Heart left ventricle (tissue), 16 donors: Measurements from ENCODE around the gene RHBDL3. TPM values are rescaled to one million over a fixed set of nuclear protein-coding genes. Genes with fewer than 3 reads are reported as not detected.

Experiments
- ATAC-seq, 4 donors: fragments of 200-7000 bp; cut with Tn5 transposase; one replicate each; pipeline ENCODE4 v1.9.1; 2020 to 2022; ENCODE audit warnings: moderate library complexity in 4 of 4, mild to moderate bottlenecking in 3 of 4, moderate number of reproducible peaks in 1 of 4
- DNase-seq, 5 donors: peaks; one replicate each; pipeline ENCODE4 v3.0.0-alpha.2; 2020
- H3K27ac ChIP-seq, 12 donors: fragments of 200-600 bp; sonication (generic) in 4 of 12; one replicate each; pipeline versions ENCODE4 v1.5.0 to v1.8.0; 2016 to 2022; ENCODE audit warnings: mild to moderate bottlenecking in 2 of 12
- H3K27me3 ChIP-seq, 9 donors: fragments of 200-600 bp; sonication (generic) in 2 of 9; one replicate each; pipeline versions ENCODE4 v1.5.1 to v1.8.0; 2016 to 2022; ENCODE audit warnings: mild to moderate bottlenecking in 3 of 9
- H3K36me3 ChIP-seq, 9 donors: fragments of 200-600 bp; sonication (generic) in 2 of 9; one replicate each; pipeline versions ENCODE4 v1.5.0 to v1.8.0; 2018 to 2022; ENCODE audit warnings: mild to moderate bottlenecking in 2 of 9
- H3K4me1 ChIP-seq, 12 donors: fragments of 200-600 bp; sonication (generic) in 4 of 12; one replicate each; pipeline versions ENCODE4 v1.5.0 to v1.8.0; 2016 to 2022; ENCODE audit warnings: mild to moderate bottlenecking in 3 of 12
- H3K4me3 ChIP-seq, 12 donors: fragments of 200-600 bp; sonication (generic) in 4 of 12; one replicate each; pipeline versions ENCODE4 v1.5.0 to v1.8.0; 2017 to 2022; ENCODE audit warnings: mild to moderate bottlenecking in 9 of 12, moderate library complexity in 4 of 12
- H3K9me3 ChIP-seq, 12 donors: fragments of 200-600 bp; sonication (generic) in 4 of 12; one replicate each; pipeline versions ENCODE4 v1.5.0 to v1.8.0; 2016 to 2022; ENCODE audit warnings: mild to moderate bottlenecking in 1 of 12
- POLR2A ChIP-seq, 2 donors: fragments of 450-650 bp; IDR thresholded peaks; one replicate each; pipeline ENCODE4 v1.6.1; 2017; ENCODE audit warnings: antibody characterized with exemption in 2 of 2, mild to moderate bottlenecking in 2 of 2, moderate library complexity in 2 of 2
- WGBS, 4 donors: extraction: QIAGEN DNeasy Blood & Tissue Kit in 2 of 4; methylation state at CpG; one replicate each; pipeline versions ENCODE4 v1.1.5 to v1.1.7; 2013 to 2018; 5-methylcytosine and 5-hydroxymethylcytosine counted together
- intact Hi-C, 10 donors: fragments of 100-400 bp; cut with DNase I; formaldehyde crosslinking; loops; one replicate each; pipeline versions ENCODE4 v1.11.1 to v1.14.2; 2022
- polyA plus RNA-seq, 2 donors: library from polyadenylated mRNA; stranded (reverse); fragments of 200-250 nt; gene quantifications; one replicate each; pipeline ENCODE4 v1.2.3, GENCODE V29; 2013
- total RNA-seq, 9 donors: library from RNA; depleted of rRNA in 2 of 9; stranded (reverse); fragments of >200 nt in 2 of 9; fragmentation: NEBNext Ultra II Directional in 3 of 9; extraction: Animal tissue kit (Norgen Biotek cat#: 25700) in 3 of 9; gene quantifications; one replicate each; pipeline versions ENCODE4 v1.1.0 to v1.2.4, GENCODE V29; 2016 to 2023
- TF ChIP-seq, protein P1 (sequence below), 12 donors: fragments of 200-600 bp; sonication (generic) in 4 of 12; IDR thresholded peaks; one replicate each; pipeline versions ENCODE4 v1.5.0 to v1.8.0; 2018 to 2022; ENCODE audit warnings: antibody characterized with exemption in 12 of 12, mild to moderate bottlenecking in 5 of 12
- donor health status: ischemic (EF 13 %, LVEDD 7.1; RV severe dilation, severe dysfunction).
- donor health status: healthy with polysubstance abuse.
- donor health status: DM: no; HTN: yes; CAD: no.
- donor health status: DM: no; HTN: no; CAD: no.
- donor health status: ischemic (EF 25% LVEDD 6.9; RV normal size, moderate dysfunction).
- donor health status: ischemic (EF 25% LVEDD 5.7; RV mildly dilated, moderate dysfunction).
- donor health status: healthy.
- donor health status: DM: yes; HTN: yes; CAD: no.
- donor health status: ischemic (EF 35%, LVEDD 5.7; RV mildly dilated, moderate dysfunction).
- donor health status: nonischemic (EF 11% LVEDD 7.7; RV severe dilation, severe dysfunction).
- donor health status: DM: yes; HTN: yes; CAD: no.
- donor health status: PGD.
- donor health status: ischemic (EF 29% LVEDD 5.4; RV normal size, mild dysfunction).
- donor health status: nonischemic (EF 23%, LVEDD 6.1; RV moderate dilation, normal function).

Gene RHBDL3
- total and polyA plus RNA-seq, 11 donors = 0.05 to 4.8 (median 0.36) TPM

DNA sequence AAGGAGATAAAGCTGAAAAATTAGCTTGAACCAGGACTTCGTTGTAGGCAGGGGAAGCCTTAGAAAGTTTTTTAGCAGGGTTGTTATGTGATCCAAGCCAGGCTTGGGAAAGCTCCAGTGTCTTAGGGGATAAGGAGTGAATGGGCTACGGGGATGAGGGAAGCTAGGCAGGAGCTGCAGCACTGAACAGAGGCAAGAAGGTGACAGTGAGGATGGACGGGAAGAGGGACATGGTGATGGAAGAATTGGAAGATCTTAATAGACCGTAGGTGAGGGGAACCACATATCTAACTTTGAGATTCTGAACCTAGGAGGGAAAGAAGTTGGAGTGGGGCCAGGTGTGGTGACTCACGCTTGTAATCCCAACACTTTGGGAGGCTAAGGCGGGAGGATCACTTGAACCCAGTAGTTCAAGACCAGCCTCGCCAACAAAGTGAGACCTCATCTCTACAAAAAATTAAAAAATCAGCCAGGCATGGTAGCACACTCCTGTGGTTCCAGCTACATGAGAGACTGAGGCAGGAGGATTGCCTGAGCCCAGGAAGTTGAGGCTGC lies 3.2 kb downstream of the RHBDL3 start:
- WGBS, 4 donors = 76 to 83% (median 81%) methylated on average over 7 of the region's 7 CpGs
- intact Hi-C loops = loop anchor here in 1 of 10 donors (10.0 kb wide), 1 partner anchor 64 kb away; no protein-coding TSS in a partner anchor
- Histone ChIP-seq H3K4me1 (peaks cover 0 to 32% (median 16%) of the 10 kb centered on the region in 12 donors), H3K27ac (no peak overlapping the region), H3K9me3 (no peaks in the 10 kb centered on the region), H3K4me3 (no peak overlapping the region), H3K27me3 (peaks cover 0 to 62% (median 23%) of the 10 kb centered on the region in 9 donors), H3K36me3 (no peaks in the 10 kb centered on the region)
- TF ChIP-seq, protein P1, sequence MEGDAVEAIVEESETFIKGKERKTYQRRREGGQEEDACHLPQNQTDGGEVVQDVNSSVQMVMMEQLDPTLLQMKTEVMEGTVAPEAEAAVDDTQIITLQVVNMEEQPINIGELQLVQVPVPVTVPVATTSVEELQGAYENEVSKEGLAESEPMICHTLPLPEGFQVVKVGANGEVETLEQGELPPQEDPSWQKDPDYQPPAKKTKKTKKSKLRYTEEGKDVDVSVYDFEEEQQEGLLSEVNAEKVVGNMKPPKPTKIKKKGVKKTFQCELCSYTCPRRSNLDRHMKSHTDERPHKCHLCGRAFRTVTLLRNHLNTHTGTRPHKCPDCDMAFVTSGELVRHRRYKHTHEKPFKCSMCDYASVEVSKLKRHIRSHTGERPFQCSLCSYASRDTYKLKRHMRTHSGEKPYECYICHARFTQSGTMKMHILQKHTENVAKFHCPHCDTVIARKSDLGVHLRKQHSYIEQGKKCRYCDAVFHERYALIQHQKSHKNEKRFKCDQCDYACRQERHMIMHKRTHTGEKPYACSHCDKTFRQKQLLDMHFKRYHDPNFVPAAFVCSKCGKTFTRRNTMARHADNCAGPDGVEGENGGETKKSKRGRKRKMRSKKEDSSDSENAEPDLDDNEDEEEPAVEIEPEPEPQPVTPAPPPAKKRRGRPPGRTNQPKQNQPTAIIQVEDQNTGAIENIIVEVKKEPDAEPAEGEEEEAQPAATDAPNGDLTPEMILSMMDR (IDR thresholded peaks at IDR 0.05) = no peak
- TF ChIP-seq POLR2A (IDR thresholded peaks at IDR 0.05) = no peak
- ATAC-seq = no peak
- DNase-seq = no peak

DNA sequence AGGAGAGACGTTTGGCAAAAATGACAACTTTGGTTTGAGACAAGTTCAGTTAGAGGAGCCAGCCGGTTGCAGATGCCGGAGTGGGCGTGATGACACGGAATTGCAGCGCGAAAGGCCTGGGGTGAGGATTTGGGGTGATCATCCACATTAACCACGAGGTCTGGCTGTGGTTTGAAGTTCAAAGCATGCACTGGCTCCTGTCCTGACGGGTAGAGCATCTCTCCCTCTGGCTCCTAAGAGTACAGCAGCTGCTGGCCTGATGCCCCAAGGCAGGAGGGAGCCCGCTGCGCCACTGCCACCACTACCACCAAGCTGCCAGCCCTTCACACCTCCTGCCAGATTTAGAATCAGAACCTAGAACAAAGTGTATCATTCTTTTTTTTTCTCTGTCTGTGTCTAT lies 3.7 kb downstream of the RHBDL3 start:
- Histone ChIP-seq H3K4me1 (peaks cover 0 to 32% (median 16%) of the 10 kb centered on the region in 12 donors), H3K27ac (peak overlapping the region in 1 of 12 donors; percentile 25), H3K27me3 (peaks cover 0 to 56% (median 23%) of the 10 kb centered on the region in 9 donors), H3K36me3 (no peaks in the 10 kb centered on the region), H3K4me3 (no peak overlapping the region), H3K9me3 (no peaks in the 10 kb centered on the region)
- peak in 2 of 5 donors; percentile 54 to 77 for DNase-seq
- ATAC-seq = peak; percentile 80 to 89 (median 82)
- WGBS, 4 donors = 57 to 73% (median 59%) methylated on average over 11 of the region's 11 CpGs
- intact Hi-C loops = loop anchor here in 1 of 10 donors (10.0 kb wide), 1 partner anchor 65 kb away; no protein-coding TSS in a partner anchor
- TF ChIP-seq POLR2A (IDR thresholded peaks at IDR 0.05) = no peak
- TF ChIP-seq, protein P1 (IDR thresholded peaks at IDR 0.05) = no peak

DNA sequence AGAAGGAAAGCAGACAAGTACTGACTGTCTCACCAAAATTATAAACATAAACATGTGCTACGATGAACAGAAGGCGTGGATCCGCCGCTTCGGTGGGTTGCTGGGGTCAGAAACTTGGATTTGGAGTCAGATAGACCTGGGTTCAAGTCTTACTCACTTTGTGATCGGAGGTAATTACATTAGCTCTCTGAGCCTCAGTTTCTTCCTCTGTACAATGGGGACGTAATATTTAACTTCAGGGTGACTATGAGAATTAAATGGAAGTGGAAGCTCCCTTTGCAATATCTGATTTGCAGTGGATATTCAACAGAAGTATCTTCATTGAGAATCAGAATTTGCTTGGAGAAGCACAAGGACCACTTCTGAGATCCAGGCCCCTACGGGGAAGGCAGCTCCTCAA lies 6.2 kb downstream of the RHBDL3 start:
- no peaks in the 10 kb centered on the region for H3K9me3 ChIP-seq
- H3K27me3 ChIP-seq = peaks cover 0 to 39% (median 16%) of the 10 kb centered on the region in 9 donors
- intact Hi-C loops = no loop called here
- peaks cover 0 to 22% (median 5%) of the 10 kb centered on the region in 12 donors for H3K4me1 ChIP-seq
- no peaks in the 10 kb centered on the region for H3K36me3 ChIP-seq
- H3K4me3 ChIP-seq = no peak overlapping the region
- DNase-seq = no peak
- TF ChIP-seq, protein P1 (IDR thresholded peaks at IDR 0.05) = no peak
- no peak for TF ChIP-seq POLR2A (IDR thresholded peaks at IDR 0.05)
- ATAC-seq = no peak
- 91 to 93% (median 93%) methylated on average over 8 of the region's 8 CpGs for WGBS, 4 donors
- H3K27ac ChIP-seq = no peak overlapping the region

DNA sequence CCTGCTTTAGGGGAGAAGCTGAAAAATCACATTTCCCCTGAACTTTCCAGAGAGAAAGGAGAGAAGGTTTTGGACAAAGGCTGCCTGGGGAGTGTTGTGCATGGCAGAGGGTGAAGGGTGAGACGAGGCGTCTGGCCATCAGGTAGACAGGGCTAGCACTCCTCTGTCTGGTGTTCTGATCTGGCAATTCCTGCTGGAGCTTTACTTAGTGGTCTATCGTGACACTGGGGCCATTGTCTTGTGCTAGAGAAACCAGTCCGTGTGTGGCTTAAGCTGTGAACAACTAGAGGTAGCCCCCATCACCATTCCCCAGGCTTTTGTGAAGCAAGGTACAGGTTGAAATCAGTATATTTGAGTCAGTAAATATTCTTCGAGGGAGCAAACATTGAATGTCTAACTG lies 8.5 kb downstream of the RHBDL3 start:
- no peak for TF ChIP-seq POLR2A (IDR thresholded peaks at IDR 0.05)
- TF ChIP-seq, protein P1 (IDR thresholded peaks at IDR 0.05) = no peak
- Histone ChIP-seq H3K4me1 (peaks cover 0 to 11% (median 0%) of the 10 kb centered on the region in 12 donors), H3K27ac (no peak overlapping the region), H3K36me3 (no peaks in the 10 kb centered on the region), H3K27me3 (peaks cover 0 to 17% (median 0%) of the 10 kb centered on the region in 9 donors), H3K4me3 (no peak overlapping the region), H3K9me3 (no peaks in the 10 kb centered on the region)
- ATAC-seq = no peak
- DNase-seq = no peak
- WGBS, 4 donors = 68 to 79% (median 79%) methylated on average over 5 of the region's 5 CpGs
- intact Hi-C loops = no loop called here
